Stimulated activated memory B cell treated with anti-CD40 and anti-IgM and Interleukin-4, amounts not matched to agents 10 μg/mL and 1 μg/mL and 100 μg/mL, for 72 hours (primary cell): ENCODE measurements around the gene PADI2.

Experiments used
- ATAC-seq: fragments of 150-1000 bp; cut with Tn5 transposase; 2 replicates; pipeline ENCODE4 v1.10.0; 2021
- H3K27ac Mint-ChIP-seq: one replicate; pipeline ENCODE4 v1.8.0; 2022; ENCODE audit warnings: mild to moderate bottlenecking, mixed read lengths
- H3K27me3 Mint-ChIP-seq: one replicate; pipeline ENCODE4 v1.8.0; 2022; ENCODE audit warnings: mixed read lengths
- H3K36me3 Mint-ChIP-seq: one replicate; pipeline ENCODE4 v1.8.0; 2022; ENCODE audit warnings: mixed read lengths
- H3K4me1 Mint-ChIP-seq: one replicate; pipeline ENCODE4 v1.8.0; 2022; ENCODE audit warnings: mixed read lengths
- H3K4me3 Mint-ChIP-seq: one replicate; pipeline ENCODE4 v1.8.0; 2022; ENCODE audit warnings: mild to moderate bottlenecking, moderate library complexity, mixed read lengths
- H3K9me3 Mint-ChIP-seq: one replicate; pipeline ENCODE4 v1.8.0; 2022; ENCODE audit warnings: mixed read lengths

Gene PADI2

GRCh38 chr1:17123196-17124045, 4.2 kb upstream of the PADI2 start:
- Mint-ChIP-seq H3K27ac (no peak overlapping the region), H3K27me3 (peaks cover 6% of the 10 kb centered on the region), H3K4me1 (peaks cover 55% of the 10 kb centered on the region), H3K4me3 (no peak overlapping the region), H3K36me3 (no peaks in the 10 kb centered on the region), H3K9me3 (no peaks in the 10 kb centered on the region)
- ATAC-seq = no peak

DNA sequence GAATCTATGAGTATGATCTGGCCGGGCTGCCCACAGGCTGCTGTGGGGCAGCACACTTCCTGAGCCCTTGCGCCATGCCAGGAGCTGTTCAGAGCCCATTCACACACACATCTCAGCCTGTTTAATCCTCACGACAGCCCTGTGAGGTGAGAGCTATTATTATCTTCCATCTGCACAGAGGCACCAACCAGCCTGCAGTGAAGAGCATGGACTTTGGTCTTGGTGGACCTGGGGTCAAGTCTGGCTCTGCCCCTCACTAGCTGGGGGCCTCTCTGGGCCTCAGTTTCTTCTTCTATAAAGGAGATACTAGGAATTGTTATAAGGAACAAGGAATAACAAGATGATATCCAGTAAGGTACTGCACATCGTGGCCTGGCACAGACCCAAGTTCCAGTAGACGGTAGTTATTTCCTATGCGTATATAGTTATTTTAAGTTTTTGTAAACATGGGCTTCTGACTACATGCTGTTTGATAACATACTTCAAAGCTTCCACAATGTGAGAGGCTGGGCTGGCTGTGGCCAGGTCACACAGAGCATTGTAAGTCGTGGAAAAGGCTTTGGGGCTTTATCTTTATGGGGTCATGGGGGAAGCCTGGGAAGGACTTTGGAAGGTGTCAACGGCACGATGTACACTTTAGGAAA, 3.4 kb upstream of the PADI2 start:
- no peak for ATAC-seq
- H3K36me3 Mint-ChIP-seq = no peaks in the 10 kb centered on the region
- peaks cover 60% of the 10 kb centered on the region for H3K4me1 Mint-ChIP-seq
- no peak overlapping the region for H3K4me3 Mint-ChIP-seq
- H3K27ac Mint-ChIP-seq = no peak overlapping the region
- peaks cover 14% of the 10 kb centered on the region for H3K27me3 Mint-ChIP-seq
- H3K9me3 Mint-ChIP-seq = no peaks in the 10 kb centered on the region

- Mint-ChIP-seq H3K27me3 (peaks cover 20% of the 10 kb centered on the region), H3K4me1 (peaks cover 54% of the 10 kb centered on the region), H3K9me3 (no peaks in the 10 kb centered on the region), H3K36me3 (no peaks in the 10 kb centered on the region), H3K27ac (peak overlapping the region; percentile 82), H3K4me3 (no peak overlapping the region)
- no peak for ATAC-seq
Measured at GRCh38 chr1:17121881-17122280, 2.6 kb upstream of the PADI2 start.

GRCh38 chr1:17120962-17121837, 1.9 kb upstream of the PADI2 start:
- peaks cover 47% of the 10 kb centered on the region for H3K4me1 Mint-ChIP-seq
- no peak for ATAC-seq
- no peaks in the 10 kb centered on the region for H3K9me3 Mint-ChIP-seq
- no peak overlapping the region for H3K4me3 Mint-ChIP-seq
- H3K27ac Mint-ChIP-seq = peak overlapping the region; percentile 82
- no peaks in the 10 kb centered on the region for H3K36me3 Mint-ChIP-seq
- peaks cover 23% of the 10 kb centered on the region for H3K27me3 Mint-ChIP-seq

DNA sequence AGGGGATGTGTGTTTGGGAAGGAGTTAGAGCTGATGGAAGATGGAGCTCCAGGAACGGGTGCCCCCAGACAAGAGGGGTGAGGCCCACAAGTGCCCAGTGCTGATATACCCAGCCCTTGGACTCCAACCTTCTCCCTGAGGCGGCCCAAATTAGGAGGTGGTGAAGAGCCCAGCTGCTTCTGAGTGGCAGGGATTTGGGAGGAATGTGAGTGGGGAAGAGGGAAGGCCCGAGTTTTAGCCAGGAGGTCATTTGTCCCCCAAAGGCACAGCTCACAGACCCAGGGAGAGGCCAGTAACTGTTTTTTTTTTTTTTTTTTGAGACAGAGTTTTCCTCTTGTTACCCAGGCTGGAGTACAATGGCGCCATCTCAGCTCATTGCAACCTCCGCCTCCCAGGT, 1.2 kb upstream of the PADI2 start:
- ATAC-seq = no peak
- H3K4me3 Mint-ChIP-seq = no peak overlapping the region
- no peaks in the 10 kb centered on the region for H3K36me3 Mint-ChIP-seq
- H3K9me3 Mint-ChIP-seq = no peaks in the 10 kb centered on the region
- H3K27ac Mint-ChIP-seq = peak overlapping the region; percentile 82
- peaks cover 28% of the 10 kb centered on the region for H3K27me3 Mint-ChIP-seq
- peaks cover 41% of the 10 kb centered on the region for H3K4me1 Mint-ChIP-seq

- H3K27ac Mint-ChIP-seq = peak overlapping the region; percentile 82
Measured at GRCh38 chr1:17119773-17120480, 676 bp upstream of the PADI2 start.

GRCh38 chr1:17118706-17119075, 560 bp downstream of the PADI2 start:
- no peak for ATAC-seq
- Mint-ChIP-seq H3K27ac (no peak overlapping the region), H3K9me3 (no peaks in the 10 kb centered on the region), H3K4me3 (peak overlapping the region; percentile 81), H3K4me1 (peaks cover 41% of the 10 kb centered on the region), H3K36me3 (peaks cover 8% of the 10 kb centered on the region), H3K27me3 (peaks cover 40% of the 10 kb centered on the region)

More at GRCh38 chr1:17119773-17120480, 676 bp upstream of the PADI2 start:
- H3K27me3 Mint-ChIP-seq = peaks cover 28% of the 10 kb centered on the region
- H3K4me1 Mint-ChIP-seq = peaks cover 41% of the 10 kb centered on the region
- no peaks in the 10 kb centered on the region for H3K9me3 Mint-ChIP-seq
- ATAC-seq = peak; percentile 83
- H3K4me3 Mint-ChIP-seq = peak overlapping the region; percentile 81
- H3K36me3 Mint-ChIP-seq = no peaks in the 10 kb centered on the region

DNA sequence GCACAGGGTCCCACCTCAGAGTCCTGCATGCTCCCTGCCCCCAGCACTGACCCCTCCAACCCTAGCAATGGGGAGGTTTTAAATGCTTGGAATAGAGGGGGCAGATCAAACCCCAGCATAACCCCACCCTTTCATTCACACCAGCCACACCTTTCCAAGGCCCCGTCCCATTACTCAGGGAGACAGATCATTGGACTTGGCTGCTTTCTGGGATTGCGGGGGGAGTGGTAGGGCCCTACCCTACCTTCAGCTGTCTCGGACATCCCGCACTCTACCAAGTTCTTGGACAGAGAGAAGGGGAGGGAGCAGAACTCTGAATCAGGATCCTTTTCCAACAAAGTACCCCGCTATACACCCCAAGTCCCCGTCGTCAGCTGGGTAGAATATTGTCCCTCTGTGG, 983 bp downstream of the PADI2 start:
- no peaks in the 10 kb centered on the region for H3K9me3 Mint-ChIP-seq
- peaks cover 41% of the 10 kb centered on the region for H3K27me3 Mint-ChIP-seq
- no peak overlapping the region for H3K27ac Mint-ChIP-seq
- peak overlapping the region; percentile 81 for H3K4me3 Mint-ChIP-seq
- ATAC-seq = no peak
- H3K36me3 Mint-ChIP-seq = peaks cover 8% of the 10 kb centered on the region
- H3K4me1 Mint-ChIP-seq = peaks cover 41% of the 10 kb centered on the region

DNA sequence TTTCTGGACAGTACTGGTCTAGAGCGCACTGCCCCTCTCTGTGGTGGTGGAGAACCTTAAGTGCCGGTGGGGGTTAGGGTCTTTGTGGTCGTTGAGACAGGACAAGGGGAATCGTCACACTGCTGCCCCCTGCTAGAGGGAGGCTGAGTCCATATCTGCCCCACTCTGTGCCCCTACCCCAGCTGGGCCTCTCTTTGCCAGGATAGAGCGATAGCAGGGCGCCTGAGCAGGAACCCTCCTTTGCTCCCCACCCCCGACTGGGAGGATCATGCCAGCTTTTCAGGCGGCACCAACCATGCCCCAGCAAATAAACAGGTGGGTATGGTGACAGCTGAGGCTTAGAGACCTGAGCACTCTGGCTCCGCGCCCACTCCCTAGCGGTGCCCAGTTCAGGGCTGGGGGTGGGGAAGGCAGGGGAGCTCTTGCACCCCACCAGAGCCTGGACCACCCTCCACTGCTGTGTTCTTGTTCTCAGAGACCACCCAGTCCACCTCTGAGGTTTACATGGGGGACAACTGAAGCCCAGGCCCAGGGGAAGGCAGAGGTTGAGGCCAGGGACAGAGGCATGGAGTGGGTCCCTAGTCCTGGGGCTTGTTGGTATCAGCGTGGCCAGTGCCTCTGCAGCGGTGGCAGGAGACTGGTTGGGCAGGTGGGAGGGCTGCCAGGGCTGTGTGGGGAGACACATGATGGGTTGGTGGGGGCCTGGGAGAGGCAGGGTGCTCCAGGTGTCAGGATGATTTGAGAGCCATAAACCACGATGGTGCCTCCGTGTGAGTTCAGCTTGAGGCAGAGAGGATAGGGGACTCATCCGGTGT, 1.6 kb downstream of the PADI2 start:
- no peak for ATAC-seq
- H3K27me3 Mint-ChIP-seq = peaks cover 41% of the 10 kb centered on the region
- H3K27ac Mint-ChIP-seq = no peak overlapping the region
- H3K36me3 Mint-ChIP-seq = peaks cover 8% of the 10 kb centered on the region
- no peaks in the 10 kb centered on the region for H3K9me3 Mint-ChIP-seq
- H3K4me1 Mint-ChIP-seq = peaks cover 38% of the 10 kb centered on the region
- peak overlapping the region; percentile 81 for H3K4me3 Mint-ChIP-seq

DNA sequence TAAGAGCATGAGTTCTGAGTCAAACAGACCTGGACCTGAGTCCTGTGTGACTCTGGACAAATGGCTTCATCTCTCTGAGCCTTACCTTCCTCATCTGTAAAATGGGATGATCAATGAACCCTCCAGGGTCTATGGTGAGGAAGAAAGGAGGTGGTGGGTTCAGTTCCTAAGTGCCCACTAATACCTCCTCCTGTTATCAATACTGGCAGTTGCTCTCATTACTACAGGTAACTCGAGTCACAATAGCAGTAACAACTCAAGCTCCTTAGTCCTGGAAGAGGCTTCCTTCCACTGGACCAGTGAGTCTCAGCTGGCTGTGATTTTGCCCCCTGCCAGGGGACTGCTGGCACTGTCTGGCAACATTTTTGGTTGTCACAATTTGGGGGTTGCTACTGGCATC, 2.6 kb downstream of the PADI2 start:
- H3K36me3 Mint-ChIP-seq = peaks cover 8% of the 10 kb centered on the region
- peaks cover 41% of the 10 kb centered on the region for H3K27me3 Mint-ChIP-seq
- H3K27ac Mint-ChIP-seq = no peak overlapping the region
- peaks cover 37% of the 10 kb centered on the region for H3K4me1 Mint-ChIP-seq
- no peaks in the 10 kb centered on the region for H3K9me3 Mint-ChIP-seq
- no peak overlapping the region for H3K4me3 Mint-ChIP-seq
- no peak for ATAC-seq

DNA sequence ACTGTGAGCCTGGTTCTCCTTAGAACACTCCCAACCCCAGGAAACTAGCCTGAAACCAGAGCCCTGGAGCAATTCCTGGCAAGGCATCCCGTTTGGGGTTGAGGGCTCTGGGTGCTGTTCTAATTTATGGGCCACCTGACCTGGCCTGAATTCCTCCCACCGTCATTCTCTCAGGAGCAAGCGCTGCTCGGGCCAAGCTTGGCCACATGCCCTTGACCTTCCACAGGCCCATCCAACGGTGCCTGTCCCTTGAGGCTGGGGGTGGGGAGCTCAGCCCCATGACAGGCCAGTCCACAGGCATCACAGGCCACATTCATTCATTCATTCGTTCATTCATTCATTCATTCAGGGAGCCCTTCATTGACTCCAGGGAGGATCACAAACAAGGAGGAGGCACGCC, 5.3 kb downstream of the PADI2 start:
- Mint-ChIP-seq H3K9me3 (no peaks in the 10 kb centered on the region), H3K36me3 (peaks cover 8% of the 10 kb centered on the region), H3K4me3 (no peak overlapping the region), H3K27ac (no peak overlapping the region), H3K4me1 (peaks cover 15% of the 10 kb centered on the region), H3K27me3 (peaks cover 42% of the 10 kb centered on the region)
- no peak for ATAC-seq

DNA sequence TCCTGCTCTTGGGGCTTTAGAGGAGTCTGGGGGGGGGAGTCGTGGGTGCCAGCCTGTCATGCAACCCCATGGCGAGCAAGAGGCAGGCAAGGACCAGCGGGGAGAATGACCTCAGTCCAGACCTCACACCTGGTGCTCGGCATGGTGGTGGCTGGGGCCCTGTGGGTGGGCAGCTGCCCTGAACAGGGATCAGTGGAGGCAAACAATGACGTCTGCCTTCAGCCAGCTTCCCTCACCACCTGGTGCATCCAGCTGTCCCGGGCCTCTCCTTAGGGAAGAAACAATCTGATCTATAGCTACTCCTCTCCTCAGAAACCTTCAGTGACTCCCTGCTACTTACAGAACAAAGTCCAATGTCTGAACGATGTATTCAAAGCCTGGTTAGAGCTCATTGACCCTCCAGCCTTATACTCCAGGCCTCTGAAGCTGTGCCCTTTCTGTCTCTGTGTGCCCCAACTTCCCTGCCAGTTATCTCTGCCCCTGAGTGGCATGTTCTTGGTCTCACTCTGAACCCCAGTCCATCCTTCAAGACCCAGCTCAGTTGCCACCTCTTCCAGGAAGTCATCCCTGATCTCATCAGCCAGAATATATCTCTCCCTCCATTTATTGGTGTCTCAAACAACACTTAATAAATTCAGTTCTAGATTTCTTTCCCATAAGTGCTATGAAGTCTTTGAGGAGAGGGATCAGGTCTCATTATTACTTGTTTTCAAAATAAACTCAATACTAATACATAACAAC, 6.6 kb downstream of the PADI2 start:
- H3K4me3 Mint-ChIP-seq = no peak overlapping the region

DNA sequence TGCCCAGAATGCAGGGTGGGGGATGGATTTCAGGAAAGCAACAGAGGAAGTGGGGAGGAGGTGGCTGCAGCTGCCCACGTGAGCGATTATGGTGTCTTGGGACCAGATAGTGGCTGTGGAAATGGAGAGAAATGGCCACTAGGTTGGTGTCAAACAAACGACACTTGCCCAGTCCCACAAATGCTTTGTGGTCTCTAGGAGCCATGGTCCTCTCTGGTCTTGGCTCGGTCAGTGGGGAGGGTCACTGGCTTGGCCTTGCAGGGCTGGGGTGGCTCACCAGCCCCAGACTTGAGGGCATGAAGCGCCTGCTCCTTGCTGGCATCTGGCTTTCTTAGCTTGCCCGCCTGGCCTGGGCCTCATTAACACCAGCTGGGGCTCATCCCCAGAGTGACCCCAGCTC, 7.2 kb downstream of the PADI2 start:
- no peak for ATAC-seq
- Mint-ChIP-seq H3K27me3 (peaks cover 38% of the 10 kb centered on the region), H3K27ac (no peak overlapping the region), H3K4me3 (no peak overlapping the region), H3K36me3 (peaks cover 8% of the 10 kb centered on the region), H3K9me3 (no peaks in the 10 kb centered on the region), H3K4me1 (no peaks in the 10 kb centered on the region)

More for the DNA sequence above, 6.6 kb downstream of the PADI2 start:
- no peak overlapping the region for H3K27ac Mint-ChIP-seq
- no peak for ATAC-seq
- peaks cover 40% of the 10 kb centered on the region for H3K27me3 Mint-ChIP-seq
- H3K36me3 Mint-ChIP-seq = peaks cover 8% of the 10 kb centered on the region
- no peaks in the 10 kb centered on the region for H3K9me3 Mint-ChIP-seq
- peaks cover 2% of the 10 kb centered on the region for H3K4me1 Mint-ChIP-seq

GRCh38 chr1:17110555-17110926, 8.7 kb downstream of the PADI2 start:
- Mint-ChIP-seq H3K4me3 (no peak overlapping the region), H3K4me1 (no peaks in the 10 kb centered on the region), H3K27ac (no peak overlapping the region), H3K27me3 (peaks cover 44% of the 10 kb centered on the region), H3K9me3 (no peaks in the 10 kb centered on the region), H3K36me3 (peaks cover 8% of the 10 kb centered on the region)
- ATAC-seq = no peak
